Smooth muscle cell (in vitro differentiated cells): ENCODE measurements around the gene PLXNB1. TPM values are rescaled to one million over a fixed set of nuclear protein-coding genes. Genes with fewer than 3 reads are reported as not detected.
A peak's percentile ranks its signal among the peaks of the same experiment; 100 is the strongest.
"Not testable (repeated sequence)": the region's sequence is repeated elsewhere in the genome, so short reads cannot be mapped to it uniquely, and the experiment has no call there.

Experiments
- DNase-seq: peaks from one replicate; lab custom pipeline; 2025; ENCODE audit not compliant: unreplicated experiment; lab: John Stamatoyannopoulos, UW
- H2AFZ ChIP-seq: fragments of 200-600 bp; sonication (generic); 2 replicates; pipeline ENCODE4 v1.6.0; 2016; ENCODE audit warnings: antibody characterized with exemption, low read depth, mild to moderate bottlenecking
- H3F3A ChIP-seq: fragments of 200-600 bp; sonication (generic); 2 replicates; pipeline ENCODE4 v1.6.0; 2017; ENCODE audit warnings: antibody characterized with exemption, low read depth
- H3K27ac ChIP-seq: fragments of 200-600 bp; sonication (generic); 2 replicates; pipeline ENCODE4 v1.5.1; 2016; ENCODE audit warnings: low read depth, mild to moderate bottlenecking
- H3K27me3 ChIP-seq: fragments of 200-600 bp; sonication (generic); 2 replicates; pipeline ENCODE4 v1.6.1; 2016; ENCODE audit warnings: low read depth, mild to moderate bottlenecking
- H3K36me3 ChIP-seq: fragments of 200-600 bp; sonication (generic); 2 replicates; pipeline ENCODE4 v1.5.1; 2016; ENCODE audit warnings: low read depth
- H3K4me1 ChIP-seq: fragments of 200-600 bp; sonication (generic); 2 replicates; pipeline ENCODE4 v1.5.1; 2016; ENCODE audit warnings: low read depth
- H3K4me2 ChIP-seq: fragments of 200-600 bp; sonication (generic); 2 replicates; pipeline ENCODE4 v1.6.0; 2016; ENCODE audit warnings: mild to moderate bottlenecking
- H3K4me3 ChIP-seq: fragments of 200-600 bp; sonication (generic); 2 replicates; pipeline ENCODE4 v1.5.1; 2016; ENCODE audit warnings: mild to moderate bottlenecking
- H3K79me2 ChIP-seq: fragments of 200-600 bp; sonication (generic); 2 replicates; pipeline ENCODE4 v1.6.0; 2016; ENCODE audit warnings: low read depth, mild to moderate bottlenecking
- H3K9ac ChIP-seq: fragments of 200-600 bp; sonication (generic); 2 replicates; pipeline ENCODE4 v1.6.0; 2016; ENCODE audit warnings: low read depth
- H3K9me3 ChIP-seq: fragments of 200-600 bp; sonication (generic); replicated peaks from 2 replicates; pipeline ENCODE4 v1.5.1; 2016; ENCODE audit warnings: low read depth
- H4K20me1 ChIP-seq: fragments of 200-600 bp; sonication (generic); 2 replicates; pipeline ENCODE4 v1.6.0; 2016; ENCODE audit warnings: low read depth
- CTCF ChIP-seq: fragments of 200-600 bp; sonication (generic); IDR thresholded peaks from 2 replicates; pipeline ENCODE4 v1.5.1; 2017; ENCODE audit warnings: borderline replicate concordance, mild to moderate bottlenecking, antibody characterized with exemption; ENCODE audit not compliant: insufficient read depth, poor library complexity, severe bottlenecking
- WGBS: methylation state at CpG from one replicate; pipeline ENCODE4 v1.1.7; 2016; ENCODE audit warnings: low lambda C conversion rate; 5-methylcytosine and 5-hydroxymethylcytosine counted together
- polyA plus RNA-seq: library from polyadenylated mRNA; unstranded; fragments of >200 nt; fragmentation: Nextera tagmentation; extraction: Ambion mirVana; gene quantifications from 2 replicates; pipeline ENCODE4 v1.2.1, GENCODE V29; 2016
- total RNA-seq: library from RNA; depleted of rRNA; stranded (reverse); fragments of >200 nt; gene quantifications from 2 replicates; pipeline ENCODE4 v1.2.3, GENCODE V29; 2014

PLXNB1 gene
- total and polyA plus RNA-seq, 2 experiments from 2014 or later, result 15.5 to 26.9 TPM

- Histone ChIP-seq H2AFZ (no peak overlapping the region), H4K20me1 (no peaks in the 10 kb centered on the region), H3F3A (no peaks in the 10 kb centered on the region), H3K4me1 (no peaks in the 10 kb centered on the region), H3K4me2 (no peak overlapping the region), H3K27ac (no peak overlapping the region), H3K79me2 (no peaks in the 10 kb centered on the region), H3K27me3 (no peaks in the 10 kb centered on the region), H3K4me3 (no peak overlapping the region), H3K9ac (no peak overlapping the region), H3K36me3 (no peaks in the 10 kb centered on the region), H3K9me3 (no peaks in the 10 kb centered on the region)
- no peak for TF ChIP-seq CTCF
- 94% methylated on average over 15 of the region's 15 CpGs for WGBS
- no peak for DNase-seq
These were observed 26.1 kb downstream of the PLXNB1 start for GRCh38 chr3:48403533-48404439.

GRCh38 chr3:48402907-48403306, 27.0 kb downstream of the PLXNB1 start:
- DNase-seq, result no peak
- TF ChIP-seq CTCF, result no peak
- Histone ChIP-seq H3K27ac (no peak overlapping the region), H3K9ac (no peak overlapping the region), H4K20me1 (no peaks in the 10 kb centered on the region), H3K27me3 (no peaks in the 10 kb centered on the region), H3K79me2 (no peaks in the 10 kb centered on the region), H3F3A (no peaks in the 10 kb centered on the region), H3K4me2 (no peak overlapping the region), H2AFZ (no peak overlapping the region), H3K4me1 (no peaks in the 10 kb centered on the region), H3K36me3 (no peaks in the 10 kb centered on the region), H3K9me3 (no peaks in the 10 kb centered on the region), H3K4me3 (no peak overlapping the region)
- 87% methylated on average over 3 of the region's 3 CpGs for WGBS

DNA sequence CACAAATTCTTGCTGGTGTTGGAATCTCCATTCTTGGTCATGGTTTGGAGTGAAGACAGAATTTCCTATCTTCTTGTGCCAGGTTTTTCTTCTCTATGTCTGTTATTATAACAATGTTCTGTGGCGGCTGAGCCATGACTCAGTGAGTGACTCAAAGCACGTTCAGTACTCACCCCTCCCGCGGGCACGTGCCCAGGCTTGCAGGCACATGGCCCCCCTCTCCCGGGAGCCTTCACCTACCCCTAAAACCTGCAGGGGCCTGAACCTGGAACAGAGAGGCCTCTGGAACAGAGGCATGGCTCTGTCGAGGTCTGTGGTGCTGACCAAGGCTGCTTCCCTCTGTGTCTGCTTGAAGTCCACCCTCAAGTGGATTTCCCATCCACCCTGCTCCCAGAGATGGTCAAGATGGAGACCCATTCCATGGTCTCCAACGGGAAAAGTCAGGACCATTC, 27.6 kb downstream of the PLXNB1 start:
- DNase-seq, result no peak
- Histone ChIP-seq H4K20me1 (no peaks in the 10 kb centered on the region), H3K9ac (no peak overlapping the region), H3K36me3 (no peaks in the 10 kb centered on the region), H3K27ac (peak overlapping the region; percentile 42), H2AFZ (no peak overlapping the region), H3K9me3 (no peaks in the 10 kb centered on the region), H3K4me1 (no peaks in the 10 kb centered on the region), H3K79me2 (no peaks in the 10 kb centered on the region), H3F3A (no peaks in the 10 kb centered on the region), H3K4me3 (no peak overlapping the region), H3K4me2 (no peak overlapping the region), H3K27me3 (no peaks in the 10 kb centered on the region)
- TF ChIP-seq CTCF, result no peak
- WGBS, result 62% methylated on average over 8 of the region's 8 CpGs

- H3K9me3 ChIP-seq, H3K36me3 ChIP-seq, H3K4me2 ChIP-seq, H3K27me3 ChIP-seq, H3F3A ChIP-seq, H4K20me1 ChIP-seq, H3K4me3 ChIP-seq, H3K4me1 ChIP-seq, H3K9ac ChIP-seq, DNase-seq, H2AFZ ChIP-seq, H3K79me2 ChIP-seq: not testable (repeated sequence)
- H3K27ac ChIP-seq, result peak overlapping the region; percentile 42
- WGBS, result 98% methylated on average over 12 of the region's 12 CpGs
These were observed 28.4 kb downstream of the PLXNB1 start for GRCh38 chr3:48401434-48401901.
